Liver (tissue), 9 donors: ENCODE results near the gene RUNX1. TPM values are rescaled to one million over a fixed set of nuclear protein-coding genes. Genes with fewer than 3 reads are reported as not detected.

Experiments
- DNase-seq: peaks from one replicate; pipeline ENCODE4 v3.0.0-alpha.2; 2017; ENCODE audit warnings: low spot score
- H3K27ac ChIP-seq, 2 donors: one replicate each; pipeline ENCODE4 v1.7.0; 2013; ENCODE audit warnings: inconsistent platforms in 2 of 2, low read length in 2 of 2, control low read depth in 1 of 2, low read depth in 1 of 2, mild to moderate bottlenecking in 1 of 2
- H3K27me3 ChIP-seq, 4 donors: one replicate each; pipeline versions ENCODE4 v1.6.1 to v1.7.0; 2013; ENCODE audit warnings: low read length in 3 of 4, inconsistent platforms in 1 of 4, mild to moderate bottlenecking in 1 of 4, moderate library complexity in 1 of 4; ENCODE audit not compliant: control insufficient read depth in 4 of 4, insufficient read depth in 4 of 4
- H3K36me3 ChIP-seq, 4 donors: one replicate each; pipeline versions ENCODE4 v1.6.1 to v1.7.0; 2013; ENCODE audit warnings: low read length in 3 of 4, mild to moderate bottlenecking in 3 of 4, low read depth in 1 of 4, moderate library complexity in 1 of 4; ENCODE audit not compliant: control insufficient read depth in 4 of 4, insufficient read depth in 3 of 4
- H3K4me1 ChIP-seq, 4 donors: one replicate each; pipeline versions ENCODE4 v1.6.1 to v1.7.0; 2013; ENCODE audit warnings: low read length in 3 of 4, mild to moderate bottlenecking in 3 of 4, moderate library complexity in 1 of 4; ENCODE audit not compliant: control insufficient read depth in 4 of 4, insufficient read depth in 4 of 4
- H3K4me3 ChIP-seq, 3 donors: one replicate each; pipeline versions ENCODE4 v1.6.1 to v1.7.0; 2013; ENCODE audit warnings: low read length in 3 of 3, control low read depth in 1 of 3, low read depth in 1 of 3, mild to moderate bottlenecking in 1 of 3
- H3K9ac ChIP-seq, 2 donors: one replicate each; pipeline ENCODE4 v1.7.0; 2013; ENCODE audit warnings: low read length in 2 of 2, mild to moderate bottlenecking in 2 of 2, moderate library complexity in 2 of 2, control low read depth in 1 of 2, low read depth in 1 of 2
- H3K9me3 ChIP-seq, 4 donors: one replicate each; pipeline versions ENCODE4 v1.6.1 to v1.7.0; 2013; ENCODE audit warnings: low read length in 3 of 4; ENCODE audit not compliant: control insufficient read depth in 4 of 4
- ATF3 ChIP-seq: IDR thresholded peaks from 2 replicates; pipeline ENCODE4 v1.6.1; 2016; ENCODE audit warnings: antibody characterized with exemption
- EGR1 ChIP-seq, 2 donors: IDR thresholded peaks; 2 replicates each; pipeline ENCODE4 v1.6.1; 2016 to 2018; ENCODE audit warnings: antibody characterized with exemption in 2 of 2, low read depth in 2 of 2
- FOXA1 ChIP-seq: IDR thresholded peaks from 2 replicates; pipeline ENCODE4 v1.6.1; 2016; ENCODE audit warnings: antibody characterized with exemption
- FOXA2 ChIP-seq: IDR thresholded peaks from 2 replicates; pipeline ENCODE4 v1.6.1; 2016; ENCODE audit warnings: antibody characterized with exemption
- GABPA ChIP-seq, 2 donors: IDR thresholded peaks in 1 of 2; conservative IDR thresholded peaks in 1 of 2; 2 replicates each; pipeline ENCODE4 v1.6.1; 2016; ENCODE audit warnings: antibody characterized with exemption in 2 of 2, mild to moderate bottlenecking in 1 of 2, moderate library complexity in 1 of 2
- HNF4A ChIP-seq, 2 donors: conservative IDR thresholded peaks; 2 replicates each; pipeline ENCODE4 v1.6.1; 2016; ENCODE audit warnings: antibody characterized with exemption in 2 of 2, mild to moderate bottlenecking in 2 of 2
- JUND ChIP-seq, 2 donors: IDR thresholded peaks; 2 replicates each; pipeline ENCODE4 v1.6.1; 2016; ENCODE audit warnings: antibody characterized with exemption in 2 of 2
- MAX ChIP-seq: IDR thresholded peaks from 2 replicates; pipeline ENCODE4 v1.6.1; 2016; ENCODE audit warnings: antibody characterized with exemption
- RAD21 ChIP-seq, 2 donors: IDR thresholded peaks; 2 replicates each; pipeline ENCODE4 v1.6.1; 2016; ENCODE audit warnings: antibody characterized with exemption in 2 of 2, mild to moderate bottlenecking in 2 of 2
- REST ChIP-seq: IDR thresholded peaks from 2 replicates; pipeline ENCODE4 v1.6.1; 2016; ENCODE audit warnings: antibody characterized with exemption, mild to moderate bottlenecking
- RXRA ChIP-seq, 2 donors: IDR thresholded peaks; 2 replicates each; pipeline ENCODE4 v1.6.1; 2017 to 2018; ENCODE audit warnings: antibody characterized with exemption in 2 of 2, mild to moderate bottlenecking in 1 of 2
- SP1 ChIP-seq: IDR thresholded peaks from 2 replicates; pipeline ENCODE4 v1.6.1; 2018; ENCODE audit warnings: antibody characterized with exemption, mild to moderate bottlenecking
- TAF1 ChIP-seq: conservative IDR thresholded peaks from 2 replicates; pipeline ENCODE4 v1.6.1; 2016; ENCODE audit warnings: antibody characterized with exemption, mild to moderate bottlenecking
- ZBTB33 ChIP-seq: IDR thresholded peaks from 2 replicates; pipeline ENCODE4 v1.6.1; 2016; ENCODE audit warnings: antibody characterized with exemption
- WGBS: extraction: QIAGEN DNeasy Blood & Tissue Kit; methylation state at CpG from one replicate; pipeline ENCODE4 v1.1.7; 2013; 5-methylcytosine and 5-hydroxymethylcytosine counted together
- polyA plus RNA-seq, 2 donors: library from polyadenylated mRNA; stranded (reverse) in 1 of 2; unstranded in 1 of 2; fragments of 200-250 nt in 1 of 2; fragments of >200 nt in 1 of 2; fragmentation: Nextera tagmentation in 1 of 2; extraction: Ambion mirVana in 1 of 2; gene quantifications; one replicate each; pipeline versions ENCODE4 v1.2.1 to v1.2.3, GENCODE V29; 2013 to 2015
- total RNA-seq, 2 donors: library from RNA; depleted of rRNA; stranded (reverse); fragments of >200 nt; gene quantifications; one replicate each; pipeline ENCODE4 v1.2.3, GENCODE V29; 2014
- donor health status: healthy.
- donor health status: healthy.
- donor health status: healthy.
- donor health status: healthy.
- donor health status: healthy.

The RUNX1 gene
- total and polyA plus RNA-seq, 4 donors, result 0.98 to 7.2 (median 3.1) TPM

- no peak for TF ChIP-seq FOXA1
- TF ChIP-seq REST, result no peak
- TF ChIP-seq RXRA (IDR thresholded peaks at IDR 0.05), result no peak
- no peak for TF ChIP-seq JUND (IDR thresholded peaks at IDR 0.05)
- no peak for TF ChIP-seq FOXA2
Observed at GRCh38 chr21:34906401-34906800, 142.7 kb downstream of the RUNX1 start (continued).

GRCh38 chr21:34905218-34905537, 143.9 kb downstream of the RUNX1 start:
- H3K4me1 ChIP-seq, result peaks cover 2 to 27% (median 24%) of the 10 kb centered on the region in 4 donors
- no peaks in the 10 kb centered on the region for H3K27me3 ChIP-seq
- no peak overlapping the region for H3K27ac ChIP-seq
- H3K9me3 ChIP-seq, result no peaks in the 10 kb centered on the region
- TF ChIP-seq RAD21 (IDR thresholded peaks at IDR 0.05), result no peak
- WGBS, result 90% methylated on average over 4 of the region's 4 CpGs
- H3K9ac ChIP-seq, result no peak overlapping the region
- DNase-seq, result no peak
- no peak overlapping the region for H3K4me3 ChIP-seq
- no peaks in the 10 kb centered on the region for H3K36me3 ChIP-seq

GRCh38 chr21:34904526-34905217, 144.4 kb downstream of the RUNX1 start:
- Histone ChIP-seq H3K27ac (no peak overlapping the region), H3K9me3 (no peaks in the 10 kb centered on the region), H3K27me3 (no peaks in the 10 kb centered on the region), H3K36me3 (no peaks in the 10 kb centered on the region), H3K4me1 (peaks cover 0 to 22% (median 19%) of the 10 kb centered on the region in 4 donors), H3K4me3 (no peak overlapping the region), H3K9ac (no peak overlapping the region)
- TF ChIP-seq ZBTB33, result no peak
- no peak for TF ChIP-seq RXRA (IDR thresholded peaks at IDR 0.05)
- 91% methylated on average over 8 of the region's 8 CpGs for WGBS
- no peak for DNase-seq

GRCh38 chr21:34900376-34900775, 148.7 kb downstream of the RUNX1 start:
- no peak for DNase-seq
- Histone ChIP-seq H3K9ac (no peak overlapping the region), H3K27ac (no peak overlapping the region), H3K4me3 (no peak overlapping the region), H3K4me1 (no peaks in the 10 kb centered on the region), H3K36me3 (no peaks in the 10 kb centered on the region), H3K9me3 (peaks cover 0 to 13% (median 6%) of the 10 kb centered on the region in 4 donors), H3K27me3 (no peaks in the 10 kb centered on the region)
- WGBS, result 89% methylated on average over 2 of the region's 2 CpGs
- TF ChIP-seq TAF1, result no peak
- no peak for TF ChIP-seq ATF3
- TF ChIP-seq JUND (IDR thresholded peaks at IDR 0.05), result no peak
- no peak for TF ChIP-seq EGR1 (IDR thresholded peaks at IDR 0.05; ENCODE audit: low read depth in 2 of 2)
- TF ChIP-seq RAD21 (IDR thresholded peaks at IDR 0.05), result no peak
- no peak for TF ChIP-seq FOXA1
- TF ChIP-seq GABPA (IDR thresholded peaks at IDR 0.05 in 1 of 2, conservative IDR thresholded peaks at IDR 0.05 in 1 of 2), result no peak
- TF ChIP-seq FOXA2, result no peak
- no peak for TF ChIP-seq HNF4A (conservative IDR thresholded peaks at IDR 0.05)
- no peak for TF ChIP-seq MAX
- TF ChIP-seq SP1, result no peak
- TF ChIP-seq REST, result no peak
